ENCODE measurements around the gene PRR36. TPM values are rescaled to one million over a fixed set of nuclear protein-coding genes. Genes with fewer than 3 reads are reported as not detected.

Gene PRR36
- total and polyA plus RNA-seq, 4 donors: 0.09 to 0.13 TPM; not detected in 2

DNA sequence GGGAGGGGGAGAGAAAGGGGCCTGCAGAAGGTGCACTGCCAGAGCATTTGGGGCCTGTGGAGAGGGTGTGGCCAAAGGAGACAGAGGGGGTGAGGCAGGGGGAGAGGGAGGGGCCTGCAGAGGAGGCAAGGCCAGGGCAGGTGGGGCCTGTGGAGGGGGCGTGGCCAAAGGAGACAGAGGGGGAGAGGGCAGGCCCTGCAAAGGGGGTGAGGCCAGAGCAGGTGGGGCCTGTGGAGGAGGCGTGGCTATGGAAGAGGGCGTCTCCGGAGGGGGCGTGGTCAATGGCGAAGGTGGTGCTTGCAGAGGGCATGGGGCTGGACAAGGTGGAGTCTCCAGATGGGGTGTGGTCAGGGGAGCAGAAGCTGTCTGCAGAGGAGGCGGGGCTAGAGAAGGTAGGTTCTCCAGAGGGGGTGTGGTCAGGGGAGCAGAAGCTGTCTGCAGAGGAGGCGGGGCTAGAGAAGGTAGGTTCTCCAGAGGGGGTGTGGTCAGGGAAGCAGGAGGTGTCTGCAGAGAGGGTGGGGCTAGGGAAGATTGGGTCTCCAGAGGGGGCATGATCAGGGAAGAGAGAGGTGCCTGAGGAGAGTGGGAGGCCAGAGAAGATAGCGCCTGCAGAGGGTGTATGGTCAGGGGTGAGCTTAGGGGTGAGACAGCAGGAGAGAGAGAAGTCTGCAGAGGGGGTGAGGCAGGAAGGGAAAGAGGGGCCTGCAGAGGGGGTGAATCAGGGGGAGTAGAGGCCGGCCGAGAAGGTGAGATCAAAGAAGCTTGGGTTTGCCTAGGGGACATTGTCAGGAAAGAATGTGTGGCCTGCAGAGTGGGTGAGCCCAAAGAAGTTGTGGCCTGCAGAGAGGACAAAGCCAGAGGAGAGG is 3.4 kb downstream of the PRR36 start:
- intact Hi-C loops (cut with DNase I): no loop called here
- Histone ChIP-seq H3K4me1 (ENCODE audit: control insufficient read depth in 1 of 2, insufficient read depth in 2 of 2, low read length in 2 of 2) (no peaks in the 10 kb centered on the region), H3K36me3 (ENCODE audit: control insufficient read depth in 1 of 2, insufficient read depth in 2 of 2, low read length in 1 of 2) (no peaks in the 10 kb centered on the region), H3K27ac (ENCODE audit: low read depth in 1 of 2, low read length in 2 of 2) (no peak overlapping the region), H3K27me3 (ENCODE audit: control insufficient read depth in 1 of 2, insufficient read depth in 2 of 2, low read length in 1 of 2) (peaks cover 0 to 1% of the 10 kb centered on the region in 2 donors), H3K9me3 (ENCODE audit: control insufficient read depth, low read length) (no peaks in the 10 kb centered on the region), H3K4me3 (ENCODE audit: low read length in 2 of 2) (no peak overlapping the region)
- DNase-seq (peak in 1 of 2 donors; percentile 75), ATAC-seq (ENCODE audit: low FRiP score) (no peak)
- WGBS, 2 donors: 64 to 69% methylated on average over 11 of the region's 11 CpGs

DNA sequence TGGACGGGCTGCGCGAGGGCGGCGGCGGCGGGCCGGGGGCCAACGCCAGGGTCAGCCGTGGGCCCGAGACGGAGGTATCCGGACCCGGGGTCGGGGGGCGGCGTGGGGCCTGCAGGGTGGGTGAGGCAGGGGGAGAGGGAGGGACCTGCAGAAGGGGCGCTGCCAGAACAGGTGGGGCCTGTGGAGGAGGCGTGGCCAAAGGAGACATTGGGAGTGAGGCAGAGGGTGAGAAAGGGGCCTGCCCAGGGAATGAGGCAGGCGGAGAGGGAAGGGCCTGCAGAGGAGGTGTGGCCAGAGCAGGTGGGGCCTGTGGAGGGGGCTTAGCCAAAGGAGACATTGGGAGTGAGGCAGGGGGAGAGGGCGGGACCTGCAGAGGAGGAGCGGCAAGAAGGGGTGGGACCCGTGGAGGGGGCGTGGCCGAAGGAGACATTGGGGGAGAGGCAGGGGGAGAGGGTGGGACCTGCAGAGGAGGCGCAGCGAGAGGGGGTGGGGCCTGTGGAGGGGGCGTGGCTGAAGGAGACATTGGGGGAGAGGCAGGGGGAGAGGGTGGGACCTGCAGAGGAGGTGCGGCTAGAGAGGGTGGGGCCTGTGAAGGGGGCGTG is 4.2 kb downstream of the PRR36 start:
- H3K4me1 ChIP-seq (ENCODE audit: control insufficient read depth in 1 of 2, insufficient read depth in 2 of 2, low read length in 2 of 2): no peaks in the 10 kb centered on the region
- ATAC-seq (ENCODE audit: low FRiP score): no peak
- H3K27me3 ChIP-seq (ENCODE audit: control insufficient read depth in 1 of 2, insufficient read depth in 2 of 2, low read length in 1 of 2): peaks cover 0 to 1% of the 10 kb centered on the region in 2 donors

GRCh38 chr19:7869453-7869909 is 4.7 kb downstream of the PRR36 start:
- ATAC-seq (ENCODE audit: low FRiP score) (peak; percentile 15), DNase-seq (no peak)
- H3K9me3 ChIP-seq (ENCODE audit: control insufficient read depth, low read length): no peaks in the 10 kb centered on the region
- intact Hi-C loops (cut with DNase I): no loop called here
- no peak overlapping the region for H3K4me3 ChIP-seq (ENCODE audit: low read length in 2 of 2)
- no peaks in the 10 kb centered on the region for H3K4me1 ChIP-seq (ENCODE audit: control insufficient read depth in 1 of 2, insufficient read depth in 2 of 2, low read length in 2 of 2)
- H3K27ac ChIP-seq (ENCODE audit: low read depth in 1 of 2, low read length in 2 of 2): no peak overlapping the region
- H3K27me3 ChIP-seq (ENCODE audit: control insufficient read depth in 1 of 2, insufficient read depth in 2 of 2, low read length in 1 of 2): peaks cover 0 to 1% of the 10 kb centered on the region in 2 donors
- no peaks in the 10 kb centered on the region for H3K36me3 ChIP-seq (ENCODE audit: control insufficient read depth in 1 of 2, insufficient read depth in 2 of 2, low read length in 1 of 2)
- WGBS, 2 donors: 1 to 2% methylated on average over 43 to 47 of the region's 47 CpGs

More for the DNA sequence above, 4.2 kb downstream of the PRR36 start:
- no peak overlapping the region for H3K4me3 ChIP-seq (ENCODE audit: low read length in 2 of 2)
- no peaks in the 10 kb centered on the region for H3K36me3 ChIP-seq (ENCODE audit: control insufficient read depth in 1 of 2, insufficient read depth in 2 of 2, low read length in 1 of 2)
- intact Hi-C loops (cut with DNase I): no loop called here
- no peaks in the 10 kb centered on the region for H3K9me3 ChIP-seq (ENCODE audit: control insufficient read depth, low read length)
- no peak overlapping the region for H3K27ac ChIP-seq (ENCODE audit: low read depth in 1 of 2, low read length in 2 of 2)
- WGBS, 2 donors: 16 to 23% methylated on average over 29 to 30 of the region's 30 CpGs
- DNase-seq: no peak

DNA sequence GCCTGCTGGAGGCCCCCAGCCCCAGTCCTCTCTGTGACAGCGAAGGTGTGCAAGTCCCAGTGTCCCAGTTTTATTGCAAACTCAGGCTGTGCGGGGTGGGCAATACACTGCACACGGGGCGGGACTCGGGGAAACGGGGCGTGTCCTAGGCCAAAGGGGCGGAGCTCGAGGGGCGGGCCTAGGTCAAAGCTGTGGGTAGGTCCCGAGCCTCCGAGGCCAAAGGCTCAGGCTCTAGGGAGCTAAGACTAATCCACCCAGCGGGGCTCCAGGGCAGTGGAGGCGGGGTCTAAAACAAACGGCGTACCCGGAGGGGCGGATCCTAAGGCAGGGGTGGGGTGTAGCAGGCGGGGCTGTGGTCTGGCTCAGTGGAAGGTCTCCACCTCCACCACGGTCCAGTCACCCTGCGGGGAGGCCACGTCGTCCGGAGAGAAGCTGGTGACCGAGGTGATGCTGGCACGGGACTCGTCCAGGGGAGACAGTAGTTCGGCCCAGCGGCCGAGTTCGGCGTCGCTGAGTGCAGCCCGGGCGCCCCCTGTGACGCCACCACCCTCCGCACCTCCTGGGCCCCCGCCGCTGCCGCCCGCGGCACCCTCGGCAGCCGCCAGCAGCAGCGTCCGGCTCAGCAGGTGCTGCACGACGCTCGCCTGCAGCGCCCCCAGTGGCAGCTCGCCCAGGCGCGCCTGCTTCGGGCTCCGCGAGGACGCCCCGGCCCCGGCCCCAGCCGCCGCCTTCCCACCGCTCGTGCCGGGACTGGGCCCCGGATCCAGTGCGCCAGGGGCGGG is 5.3 kb downstream of the PRR36 start:
- intact Hi-C loops (cut with DNase I): no loop called here
- no peak overlapping the region for H3K4me3 ChIP-seq (ENCODE audit: low read length in 2 of 2)

GRCh38 chr19:7868326-7868670 is 5.9 kb downstream of the PRR36 start:
- H3K4me1 ChIP-seq (ENCODE audit: control insufficient read depth in 1 of 2, insufficient read depth in 2 of 2, low read length in 2 of 2): no peaks in the 10 kb centered on the region

More for the DNA sequence above, 5.3 kb downstream of the PRR36 start:
- H3K27me3 ChIP-seq (ENCODE audit: control insufficient read depth in 1 of 2, insufficient read depth in 2 of 2, low read length in 1 of 2): peaks cover 0 to 1% of the 10 kb centered on the region in 2 donors
- no peaks in the 10 kb centered on the region for H3K9me3 ChIP-seq (ENCODE audit: control insufficient read depth, low read length)
- 1 to 2% methylated on average over 55 to 67 of the region's 67 CpGs for WGBS, 2 donors
- ATAC-seq (ENCODE audit: low FRiP score) (peak; percentile 44), DNase-seq (peak; percentile 79 to 90)
- no peaks in the 10 kb centered on the region for H3K4me1 ChIP-seq (ENCODE audit: control insufficient read depth in 1 of 2, insufficient read depth in 2 of 2, low read length in 2 of 2)
- H3K36me3 ChIP-seq (ENCODE audit: control insufficient read depth in 1 of 2, insufficient read depth in 2 of 2, low read length in 1 of 2): no peaks in the 10 kb centered on the region
- no peak overlapping the region for H3K27ac ChIP-seq (ENCODE audit: low read depth in 1 of 2, low read length in 2 of 2)

DNA sequence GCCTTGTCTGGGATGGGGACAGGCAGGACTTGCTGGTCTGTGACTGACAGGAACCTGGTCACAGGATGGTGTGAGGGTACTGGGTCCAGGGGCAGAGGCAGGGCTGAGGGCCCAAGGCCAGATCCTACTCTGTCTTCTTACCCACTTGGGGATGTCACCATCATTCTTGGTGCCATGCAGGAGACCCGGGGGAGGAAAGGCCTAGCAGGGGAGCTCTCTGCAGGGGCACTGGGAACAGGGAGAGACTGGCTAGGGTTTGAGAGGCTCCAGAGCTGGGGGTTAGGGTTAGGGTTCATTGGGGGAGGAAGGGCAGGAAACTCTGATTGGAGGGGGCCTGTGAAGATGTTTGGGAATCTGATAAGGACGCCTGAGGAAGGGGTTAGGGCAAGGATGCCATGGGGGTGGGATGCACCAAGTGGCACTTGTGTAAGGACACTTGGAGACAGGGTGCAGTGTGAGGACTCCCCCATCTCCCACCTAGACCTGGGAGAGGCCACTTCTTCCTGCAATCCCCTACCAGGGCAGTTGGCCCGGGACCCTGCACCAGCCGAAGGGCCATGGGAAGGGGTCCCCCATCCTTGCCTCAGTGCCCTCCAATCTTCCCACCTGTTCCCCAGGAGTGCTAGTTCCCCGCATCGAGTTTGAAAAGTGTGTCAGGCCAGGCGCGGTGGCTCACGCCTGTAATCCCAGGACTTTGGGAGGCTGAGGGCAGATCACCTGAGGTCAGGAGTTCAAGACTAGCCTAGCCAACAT is 6.9 kb downstream of the PRR36 start:
- no peak overlapping the region for H3K4me3 ChIP-seq (ENCODE audit: low read length in 2 of 2)
- no peaks in the 10 kb centered on the region for H3K36me3 ChIP-seq (ENCODE audit: control insufficient read depth in 1 of 2, insufficient read depth in 2 of 2, low read length in 1 of 2)
- H3K4me1 ChIP-seq (ENCODE audit: control insufficient read depth in 1 of 2, insufficient read depth in 2 of 2, low read length in 2 of 2): no peaks in the 10 kb centered on the region
- ATAC-seq (ENCODE audit: low FRiP score): no peak
- 86 to 87% methylated on average over 9 of the region's 9 CpGs for WGBS, 2 donors
- H3K9me3 ChIP-seq (ENCODE audit: control insufficient read depth, low read length): no peaks in the 10 kb centered on the region
- no peak overlapping the region for H3K27ac ChIP-seq (ENCODE audit: low read depth in 1 of 2, low read length in 2 of 2)
- intact Hi-C loops (cut with DNase I): no loop called here
- H3K27me3 ChIP-seq (ENCODE audit: control insufficient read depth in 1 of 2, insufficient read depth in 2 of 2, low read length in 1 of 2): no peaks in the 10 kb centered on the region
- DNase-seq: no peak

More at GRCh38 chr19:7868326-7868670, 5.9 kb downstream of the PRR36 start:
- intact Hi-C loops (cut with DNase I): no loop called here
- H3K4me3 ChIP-seq (ENCODE audit: low read length in 2 of 2): no peak overlapping the region
- no peaks in the 10 kb centered on the region for H3K36me3 ChIP-seq (ENCODE audit: control insufficient read depth in 1 of 2, insufficient read depth in 2 of 2, low read length in 1 of 2)
- DNase-seq: no peak
- peaks cover 0 to 1% of the 10 kb centered on the region in 2 donors for H3K27me3 ChIP-seq (ENCODE audit: control insufficient read depth in 1 of 2, insufficient read depth in 2 of 2, low read length in 1 of 2)
- no peaks in the 10 kb centered on the region for H3K9me3 ChIP-seq (ENCODE audit: control insufficient read depth, low read length)
- H3K27ac ChIP-seq (ENCODE audit: low read depth in 1 of 2, low read length in 2 of 2): no peak overlapping the region
- 17 to 20% methylated on average over 21 of the region's 21 CpGs for WGBS, 2 donors
- no peak for ATAC-seq (ENCODE audit: low FRiP score)

GRCh38 chr19:7866399-7867091 is 7.6 kb downstream of the PRR36 start:
- Histone ChIP-seq H3K4me1 (ENCODE audit: control insufficient read depth in 1 of 2, insufficient read depth in 2 of 2, low read length in 2 of 2) (no peaks in the 10 kb centered on the region), H3K27me3 (ENCODE audit: control insufficient read depth in 1 of 2, insufficient read depth in 2 of 2, low read length in 1 of 2) (no peaks in the 10 kb centered on the region), H3K36me3 (ENCODE audit: control insufficient read depth in 1 of 2, insufficient read depth in 2 of 2, low read length in 1 of 2) (peaks cover 0 to 2% of the 10 kb centered on the region in 2 donors), H3K4me3 (ENCODE audit: low read length in 2 of 2) (no peak overlapping the region), H3K27ac (ENCODE audit: low read depth in 1 of 2, low read length in 2 of 2) (no peak overlapping the region), H3K9me3 (ENCODE audit: control insufficient read depth, low read length) (no peaks in the 10 kb centered on the region)
- ATAC-seq (ENCODE audit: low FRiP score) (no peak), DNase-seq (no peak)
- intact Hi-C loops (cut with DNase I): no loop called here
- 68% methylated on average over 12 of the region's 12 CpGs for WGBS, 2 donors
